Endothelial cell of coronary artery (primary cell): ENCODE measurements around the gene SLC35B3. TPM values are rescaled to one million over a fixed set of nuclear protein-coding genes. Genes with fewer than 3 reads are reported as not detected.

Experiments used
- total RNA-seq: library from RNA; depleted of rRNA; stranded (reverse); fragments of >200 nt; gene quantifications from 2 replicates; pipeline ENCODE4 v1.2.3, GENCODE V29; 2014

The SLC35B3 gene
- total RNA-seq, result 16.1 and 20.3 TPM in 2 replicates

DNA sequence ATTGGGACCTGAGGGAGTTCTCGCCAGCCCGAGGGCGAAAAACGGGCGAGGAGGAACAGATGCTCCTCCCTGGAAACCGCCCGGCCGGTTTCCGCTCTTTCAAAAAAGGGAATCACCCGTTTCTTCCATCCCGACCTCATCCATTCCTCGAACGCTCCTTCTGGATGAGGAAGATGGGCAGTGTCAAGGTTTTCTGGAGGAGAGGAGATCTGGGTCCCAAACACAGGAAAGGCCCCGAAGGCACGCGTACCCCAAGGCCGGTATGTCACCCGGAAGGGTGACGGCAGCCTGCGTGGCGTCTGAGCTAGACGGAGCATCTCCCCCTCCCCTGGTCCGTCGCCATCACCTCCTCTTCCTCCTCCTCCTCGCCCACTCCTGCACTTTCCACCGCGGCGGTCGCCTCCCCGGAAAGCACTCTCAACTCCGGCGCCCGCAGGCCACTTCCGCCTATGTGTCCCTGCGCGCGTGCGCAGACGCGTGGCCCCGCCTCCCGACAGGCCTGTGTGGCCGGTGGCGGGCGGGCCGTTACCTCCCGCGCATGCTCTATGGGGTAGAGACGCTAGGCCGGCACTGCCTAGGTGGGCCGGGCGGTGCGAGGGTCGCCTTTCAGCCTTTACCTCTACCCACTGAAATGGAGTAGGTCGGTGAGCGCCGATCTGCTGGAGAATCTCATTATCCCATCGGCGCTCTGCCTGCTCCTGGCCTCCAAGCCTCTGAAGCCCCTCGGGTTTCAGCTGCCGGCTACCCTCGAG, at the start of gene SLC35B3:
Gene SLC35B3, minus strand, starts transcription at position 453 of the 752 bp plus-strand sequence.

